NCI-H1694 (cell line): ENCODE data around the gene CATSPERZ.

Experiments used
- DNase-seq: peaks from one replicate; lab custom pipeline; 2025; lab: John Stamatoyannopoulos, UW

Gene CATSPERZ

DNA sequence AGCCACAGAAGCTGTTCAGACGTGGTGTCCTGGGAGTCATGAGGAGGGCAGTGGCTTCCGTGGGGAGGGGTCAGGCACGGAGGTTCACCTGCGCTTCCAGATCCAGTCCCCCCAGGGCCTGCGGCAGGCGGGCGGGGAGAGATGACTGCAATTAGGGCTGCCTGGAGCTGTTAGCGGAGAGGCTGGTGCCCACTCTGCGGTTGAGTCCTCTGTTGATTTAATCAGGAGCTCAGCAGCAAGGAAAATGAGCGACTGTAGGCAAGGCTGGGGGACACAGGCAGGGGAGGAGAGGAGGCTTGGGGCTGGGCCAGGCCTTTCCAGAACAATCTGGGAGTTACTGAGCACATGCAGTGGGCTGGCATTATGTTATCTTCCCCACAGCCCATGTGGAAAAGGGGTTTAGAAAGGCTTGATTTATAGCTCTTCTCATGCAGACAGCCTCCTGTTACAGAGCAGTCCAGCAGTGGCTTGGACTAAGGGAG, 35.7 kb upstream of the CATSPERZ start:
- DNase-seq = no peak

DNA sequence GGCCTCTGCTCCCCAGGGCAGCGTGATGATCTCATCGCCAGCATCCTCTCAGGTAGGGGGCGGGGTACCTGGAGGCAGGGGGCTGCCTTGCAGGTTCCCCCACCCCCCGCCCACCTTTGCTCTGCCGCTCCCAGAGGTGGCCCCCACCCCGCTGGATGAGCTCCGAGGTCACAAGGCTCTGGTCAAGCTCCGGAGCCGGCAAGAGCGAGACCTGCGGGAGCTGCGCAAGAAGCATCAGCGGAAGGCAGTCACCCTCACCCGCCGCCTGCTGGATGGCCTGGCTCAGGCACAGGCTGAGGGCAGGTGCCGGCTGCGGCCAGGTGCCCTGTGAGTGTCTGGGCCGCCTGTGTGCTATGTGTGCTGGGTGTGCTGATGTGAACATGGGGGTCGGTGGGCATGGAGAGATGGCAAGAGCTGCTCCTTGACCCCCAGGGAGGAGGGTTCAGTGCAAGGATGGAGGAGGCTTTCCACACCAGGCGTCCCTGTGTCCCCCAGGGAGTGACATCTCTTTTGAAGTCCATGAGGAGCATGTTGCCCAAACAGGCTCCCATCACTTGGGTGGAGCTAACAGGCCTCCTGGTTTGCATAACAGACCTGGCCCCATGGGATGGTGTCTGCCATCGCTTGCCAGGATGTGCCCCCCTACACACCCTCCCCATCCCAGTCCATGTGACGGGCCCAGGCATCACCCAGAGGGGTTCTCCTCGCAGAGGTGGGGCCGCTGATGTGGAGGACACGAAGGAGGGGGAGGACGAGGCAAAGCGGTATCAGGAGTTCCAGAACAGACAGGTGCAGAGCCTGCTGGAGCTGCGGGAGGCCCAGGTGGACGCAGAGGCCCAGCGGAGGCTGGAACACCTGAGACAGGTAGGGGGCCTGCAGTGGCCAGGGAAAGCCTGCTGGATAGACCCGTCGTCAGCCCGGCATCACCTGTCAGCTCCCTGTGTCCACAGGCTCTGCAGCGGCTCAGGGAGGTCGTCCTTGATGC, 34.7 kb upstream of the CATSPERZ start:
- DNase-seq = no peak

DNA sequence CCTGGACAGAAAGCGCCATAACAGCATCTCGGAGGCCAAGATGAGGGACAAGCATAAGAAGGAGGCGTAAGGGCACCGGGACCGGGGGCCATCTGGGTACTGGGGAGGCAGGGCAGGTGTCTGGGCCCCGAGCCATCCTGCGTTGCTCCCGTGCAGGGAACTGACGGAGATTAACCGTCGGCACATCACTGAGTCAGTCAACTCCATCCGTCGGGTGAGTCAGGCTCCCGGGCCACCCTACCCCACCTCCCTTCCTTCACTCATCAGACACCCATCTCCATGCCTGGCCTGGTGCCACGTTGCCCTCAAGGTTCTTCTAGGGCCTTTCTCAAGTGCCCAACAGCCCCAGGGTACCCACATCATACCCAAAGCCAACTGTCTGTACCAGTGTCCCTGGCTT, 33.8 kb upstream of the CATSPERZ start:
- no peak for DNase-seq

DNA sequence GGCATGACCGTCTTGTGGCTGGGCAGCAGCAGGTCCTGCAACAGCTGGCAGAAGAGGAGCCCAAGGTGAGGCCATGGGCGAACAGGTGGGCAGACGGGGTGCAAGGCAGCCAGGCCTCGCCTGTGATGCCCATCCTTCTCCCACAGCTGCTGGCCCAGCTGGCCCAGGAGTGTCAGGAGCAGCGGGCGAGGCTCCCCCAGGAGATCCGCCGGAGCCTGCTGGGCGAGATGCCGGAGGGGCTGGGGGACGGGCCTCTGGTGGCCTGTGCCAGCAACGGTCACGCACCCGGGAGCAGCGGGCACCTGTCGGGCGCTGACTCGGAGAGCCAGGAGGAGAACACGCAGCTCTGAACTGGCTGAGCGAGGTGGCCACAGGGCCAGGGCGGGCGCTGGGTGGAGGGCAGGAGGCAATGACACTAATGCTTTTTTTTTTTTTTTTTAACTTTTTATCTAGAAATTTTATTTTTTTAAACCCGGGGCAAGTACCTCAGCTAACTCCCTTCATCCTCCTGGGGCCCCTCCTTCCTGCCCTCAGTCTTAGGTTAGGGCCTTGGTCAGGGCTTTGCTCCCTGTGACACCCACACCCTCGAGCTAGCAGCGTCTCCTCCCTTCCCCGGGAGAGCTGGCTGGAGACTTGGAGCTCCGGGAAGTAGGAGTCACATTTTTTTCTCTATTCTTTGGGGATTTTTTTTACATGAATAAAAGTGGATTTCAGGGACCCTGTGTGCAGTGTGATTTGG, 32.8 kb upstream of the CATSPERZ start:
- no peak for DNase-seq

DNA sequence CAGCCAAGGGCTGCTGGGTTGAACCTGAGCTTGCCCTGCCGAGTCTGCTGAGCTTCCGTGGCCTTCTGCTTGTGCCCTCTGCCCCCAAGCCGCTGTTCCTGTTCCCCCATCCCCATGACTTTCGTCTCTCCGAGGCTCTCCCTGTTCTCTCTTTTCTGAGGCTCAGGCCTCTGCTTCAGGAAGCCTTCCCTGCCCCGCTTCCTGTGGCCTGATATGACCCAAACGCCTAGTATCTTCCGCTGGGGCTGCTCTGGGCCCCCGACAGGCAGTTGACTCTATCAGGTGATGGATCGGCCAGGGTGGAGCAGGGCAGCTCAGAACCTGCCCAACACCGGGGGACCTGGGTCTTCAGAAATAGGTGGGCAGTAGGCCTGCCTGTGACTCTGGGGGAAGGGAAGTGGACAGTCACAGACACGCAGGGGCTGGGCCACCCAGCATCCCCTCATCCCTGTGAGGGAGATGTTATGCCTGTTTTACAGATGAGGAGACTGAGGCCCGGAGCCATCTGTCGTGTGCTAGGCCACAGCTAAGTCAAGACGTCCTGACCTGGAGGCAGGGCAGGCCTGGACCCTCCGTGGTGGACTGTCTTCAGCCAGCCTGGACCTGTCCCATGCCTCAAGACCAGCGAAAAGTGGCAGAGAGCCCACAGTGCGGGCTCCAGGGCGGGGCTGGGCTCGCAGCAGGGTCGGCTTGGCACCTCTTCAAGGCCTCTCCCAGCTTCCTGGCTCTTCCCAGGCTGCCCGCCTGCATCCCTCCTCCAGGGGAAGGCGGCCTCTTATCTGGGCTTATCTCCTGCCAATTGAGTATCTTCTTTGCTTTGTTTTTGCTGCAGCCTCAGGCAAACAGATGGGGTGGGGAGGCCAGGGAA, 31.9 kb upstream of the CATSPERZ start:
- DNase-seq = no peak

DNA sequence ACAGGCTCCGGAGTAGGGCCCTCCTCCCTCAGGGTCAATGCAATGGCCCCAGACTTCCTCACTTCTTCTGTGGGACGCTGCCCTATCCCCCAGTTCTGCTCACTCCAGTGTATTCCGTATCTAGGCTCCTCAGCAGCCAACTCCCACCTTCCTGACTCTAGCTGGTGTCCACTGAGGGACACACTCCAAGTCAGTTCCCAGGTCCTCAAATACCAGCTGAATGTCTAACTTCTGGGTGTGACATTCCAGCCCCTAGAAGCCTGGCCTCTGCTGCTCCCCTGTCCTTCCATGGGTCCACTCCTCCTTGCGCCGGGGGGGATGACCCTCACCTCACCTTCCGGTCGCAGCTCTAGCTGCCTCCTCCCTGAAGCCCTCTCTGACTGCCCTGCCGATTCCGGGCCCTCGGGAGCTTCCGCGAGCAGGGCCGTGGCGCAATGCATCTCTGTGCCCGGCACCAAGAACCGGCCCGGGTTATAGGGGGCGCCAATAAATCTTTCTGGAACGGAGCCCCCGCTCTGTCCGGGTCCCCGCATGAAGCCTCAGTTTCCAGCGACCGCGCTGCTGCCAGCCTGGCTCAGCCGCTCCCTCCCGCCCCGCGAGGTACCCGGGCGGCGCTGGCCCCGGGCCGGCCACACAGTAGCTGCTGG, 31.1 kb upstream of the CATSPERZ start:
- DNase-seq = no peak

DNA sequence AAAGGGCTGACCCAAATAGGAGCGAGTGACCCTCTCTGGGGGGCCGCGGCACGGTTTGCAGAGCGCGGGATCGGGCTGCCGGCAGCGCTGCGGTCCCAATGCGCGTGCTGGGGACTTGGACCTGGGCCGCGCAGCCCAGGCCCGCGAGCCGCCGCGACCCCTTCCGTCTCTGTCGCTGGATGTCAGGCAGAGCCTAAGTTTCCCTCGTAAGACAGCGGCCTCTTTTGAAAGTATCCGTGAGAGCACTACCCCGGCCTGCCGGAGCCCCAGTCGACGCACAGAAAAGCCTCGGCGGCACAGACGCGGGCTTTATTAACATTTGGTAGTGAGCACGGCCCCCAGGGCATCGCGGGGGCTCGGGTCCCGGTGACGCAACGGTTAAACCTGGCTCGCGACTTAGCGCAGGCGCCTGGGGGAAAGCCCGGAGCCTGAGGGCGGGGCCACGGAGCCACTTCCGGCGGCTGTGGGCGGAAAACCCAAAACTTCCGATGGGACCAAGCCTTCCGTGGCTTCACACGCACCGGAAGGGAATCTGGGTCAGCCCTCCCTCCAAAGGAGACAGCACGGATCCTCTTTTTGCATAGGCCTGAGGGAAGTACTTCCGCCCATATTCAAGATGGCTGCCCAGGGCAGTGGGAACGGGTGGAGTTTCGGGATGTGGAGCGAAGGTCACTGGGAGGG, 30.5 kb upstream of the CATSPERZ start:
- peak; percentile 98 for DNase-seq

DNA sequence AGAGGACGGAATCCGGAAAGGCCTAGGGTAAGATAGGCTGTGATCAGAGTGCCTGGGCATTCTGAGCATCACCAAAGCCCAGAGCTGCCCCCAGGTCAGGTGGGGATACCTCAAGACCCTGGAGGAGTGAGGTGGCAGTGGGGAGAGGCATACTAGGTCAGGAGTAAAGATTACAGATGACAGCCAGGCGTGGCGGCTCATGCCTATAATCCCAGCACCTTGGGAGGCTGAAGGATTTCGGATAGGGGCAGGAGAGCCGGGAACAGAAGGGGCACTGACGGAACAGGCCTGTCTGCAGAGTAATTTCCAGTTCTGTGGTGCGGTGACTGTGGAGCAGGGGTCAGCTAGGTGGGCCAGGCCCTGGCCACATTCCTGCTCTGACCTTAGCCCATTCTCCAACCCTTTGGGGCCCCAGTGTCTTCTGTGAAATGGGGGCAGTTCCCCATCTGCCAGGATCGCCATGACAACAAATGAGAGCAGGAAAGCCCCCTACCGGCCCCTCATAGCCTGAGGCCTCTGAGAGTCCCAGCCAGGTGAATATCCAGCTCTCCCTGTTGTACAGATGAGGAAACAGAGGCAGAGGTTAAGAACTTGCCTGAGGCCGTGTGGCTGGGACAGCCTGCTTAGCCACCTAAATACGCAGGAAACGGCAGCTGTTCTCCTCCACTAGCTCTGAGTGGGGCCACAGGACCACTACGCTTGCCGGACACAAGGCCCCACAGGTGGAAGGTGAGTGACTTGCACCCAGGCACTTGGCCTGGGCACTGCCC, 24.9 kb upstream of the CATSPERZ start:
- DNase-seq = no peak

DNA sequence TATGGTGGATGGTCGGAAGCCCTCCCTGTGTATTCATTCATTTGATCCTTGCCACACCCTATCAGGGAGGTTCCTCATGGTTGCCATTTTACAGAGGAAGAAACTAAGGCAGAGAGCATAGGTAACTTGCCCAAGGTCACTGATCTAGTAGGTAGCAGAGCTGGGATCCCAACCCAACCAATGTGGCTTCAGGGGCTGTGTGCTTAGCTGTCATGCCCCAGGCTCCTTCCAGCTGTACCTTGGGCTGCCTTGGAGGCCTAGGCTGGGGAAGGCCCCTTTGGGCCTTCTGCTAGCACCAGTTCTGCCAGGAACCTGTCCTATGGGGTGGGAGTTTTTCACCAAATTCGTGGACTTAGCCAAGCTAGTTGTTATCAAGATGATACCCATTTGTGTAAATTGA, 24.3 kb upstream of the CATSPERZ start:
- no peak for DNase-seq

DNA sequence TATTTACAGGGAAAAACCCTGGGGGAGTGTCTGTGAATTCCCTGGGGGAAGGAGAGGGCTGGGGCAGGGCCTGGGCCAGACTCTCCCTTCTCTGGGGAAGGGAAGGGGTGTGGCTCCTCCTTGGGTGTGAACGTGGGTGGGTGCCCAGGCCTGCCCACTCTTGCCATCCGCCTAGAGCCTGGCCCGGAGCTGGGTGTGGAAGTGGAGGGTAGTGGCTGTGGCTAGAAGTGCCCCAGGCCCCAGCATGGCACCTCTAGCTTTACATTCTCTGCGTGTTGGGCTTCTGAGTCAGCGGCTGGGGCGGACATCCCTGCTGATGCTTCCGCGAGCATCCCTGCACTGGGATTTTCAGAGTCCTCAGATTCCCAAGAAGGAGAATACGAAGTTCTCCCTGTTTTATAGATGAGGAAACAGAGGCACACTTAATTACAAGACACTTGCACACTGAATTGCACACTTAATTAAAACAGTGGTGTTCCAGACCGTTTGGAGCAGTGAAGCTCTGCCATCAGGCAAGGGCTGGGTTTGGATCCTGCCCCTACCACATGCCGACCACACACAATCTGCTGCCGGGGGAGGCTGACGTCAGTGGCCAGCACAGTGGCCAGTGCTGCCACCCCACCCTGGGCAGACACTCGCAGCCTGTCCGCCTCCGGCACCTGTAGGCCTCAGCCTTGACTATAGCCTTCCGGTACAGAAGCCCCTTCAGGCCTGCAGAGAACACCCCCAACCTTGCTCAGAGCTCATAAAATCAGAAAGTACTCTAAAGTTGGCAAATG, 23.3 kb upstream of the CATSPERZ start:
- no peak for DNase-seq

DNA sequence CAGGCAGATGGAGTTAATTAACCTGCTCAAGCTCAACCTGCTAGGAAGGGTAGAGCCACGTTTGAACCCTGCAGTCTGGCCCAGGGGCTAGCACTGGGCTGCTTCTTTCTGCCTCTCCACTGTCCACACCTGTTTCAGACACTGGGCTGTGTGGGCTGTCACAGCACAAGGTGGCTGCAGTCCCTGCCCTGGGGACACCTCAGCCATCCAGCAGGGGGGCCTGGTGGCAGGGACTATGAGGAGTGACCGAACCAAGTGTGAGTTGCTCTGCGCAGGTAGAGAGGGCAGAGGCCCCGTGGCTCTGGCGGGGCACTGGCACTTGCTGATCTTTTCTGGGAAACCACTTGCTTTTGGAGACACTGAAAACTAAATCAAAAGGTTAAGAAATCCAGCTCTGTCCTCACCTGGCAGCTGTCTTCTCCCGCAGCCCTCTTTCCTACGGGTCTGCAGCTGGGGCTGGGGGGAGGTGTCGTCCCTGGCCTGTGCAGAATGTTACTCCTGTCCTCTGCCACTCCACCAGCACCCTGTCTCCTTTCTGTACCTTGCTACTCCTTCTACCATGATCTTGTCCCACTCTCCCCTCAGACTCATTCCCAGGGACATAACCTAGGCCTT, 21.5 kb upstream of the CATSPERZ start:
- no peak for DNase-seq

DNA sequence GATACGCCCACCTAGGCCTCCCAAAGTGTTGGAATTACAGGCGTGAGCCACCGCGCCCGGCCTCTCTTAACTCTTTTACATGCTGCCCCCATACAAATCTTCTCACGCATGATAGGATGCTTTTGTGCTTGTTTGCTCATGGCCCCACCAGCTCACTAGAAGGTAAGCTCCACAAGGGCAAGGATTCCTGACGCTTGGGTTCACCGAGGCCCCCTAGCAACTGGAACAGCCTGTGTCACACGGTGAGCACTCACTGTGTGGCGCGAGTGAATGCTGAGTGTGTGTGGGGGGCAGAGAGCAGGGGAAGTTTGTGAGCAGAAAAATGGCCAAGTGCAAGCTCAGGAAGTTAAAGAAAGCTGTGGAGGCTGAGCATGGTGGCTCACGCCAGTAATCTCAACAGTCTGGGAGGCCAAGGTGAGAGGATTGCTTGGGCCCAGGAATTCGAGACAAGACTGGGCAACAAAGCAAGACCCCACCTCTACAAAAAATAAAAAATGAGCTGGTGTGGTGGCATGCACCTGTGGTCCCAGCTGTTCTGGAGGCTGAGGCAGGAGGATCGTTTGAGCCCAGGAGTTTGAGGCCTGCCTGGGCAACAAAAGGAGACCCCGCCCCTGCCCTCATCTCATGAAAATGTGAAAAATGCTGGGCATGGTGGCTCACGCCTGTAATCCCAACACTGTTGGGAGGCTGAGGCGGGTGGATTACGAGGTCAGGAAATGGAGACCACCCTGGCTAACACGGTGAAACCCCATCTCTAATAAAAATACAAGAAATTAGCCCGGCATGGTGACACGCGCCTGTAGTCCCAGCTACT, 18.0 kb upstream of the CATSPERZ start:
- DNase-seq = no peak

DNA sequence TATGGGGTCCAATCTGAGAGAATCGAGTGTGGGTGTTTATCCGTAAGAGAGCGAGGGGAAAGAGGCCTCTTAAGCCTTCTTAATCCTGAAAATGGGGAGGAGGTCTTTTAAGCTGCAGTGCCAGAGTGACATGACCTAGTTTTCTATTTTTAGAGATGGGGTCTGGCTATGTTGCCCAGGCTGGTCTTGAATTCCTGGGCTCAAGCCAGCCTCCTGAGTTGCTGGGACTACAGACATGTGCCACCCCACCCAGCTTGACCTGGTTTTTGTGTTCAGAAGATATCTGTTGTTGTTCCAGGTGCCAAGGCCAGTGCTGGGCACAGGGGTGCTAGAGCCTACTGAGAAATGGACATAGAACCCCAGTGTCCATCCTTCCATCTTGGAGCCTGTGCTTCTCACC, 17.1 kb upstream of the CATSPERZ start:
- no peak for DNase-seq

DNA sequence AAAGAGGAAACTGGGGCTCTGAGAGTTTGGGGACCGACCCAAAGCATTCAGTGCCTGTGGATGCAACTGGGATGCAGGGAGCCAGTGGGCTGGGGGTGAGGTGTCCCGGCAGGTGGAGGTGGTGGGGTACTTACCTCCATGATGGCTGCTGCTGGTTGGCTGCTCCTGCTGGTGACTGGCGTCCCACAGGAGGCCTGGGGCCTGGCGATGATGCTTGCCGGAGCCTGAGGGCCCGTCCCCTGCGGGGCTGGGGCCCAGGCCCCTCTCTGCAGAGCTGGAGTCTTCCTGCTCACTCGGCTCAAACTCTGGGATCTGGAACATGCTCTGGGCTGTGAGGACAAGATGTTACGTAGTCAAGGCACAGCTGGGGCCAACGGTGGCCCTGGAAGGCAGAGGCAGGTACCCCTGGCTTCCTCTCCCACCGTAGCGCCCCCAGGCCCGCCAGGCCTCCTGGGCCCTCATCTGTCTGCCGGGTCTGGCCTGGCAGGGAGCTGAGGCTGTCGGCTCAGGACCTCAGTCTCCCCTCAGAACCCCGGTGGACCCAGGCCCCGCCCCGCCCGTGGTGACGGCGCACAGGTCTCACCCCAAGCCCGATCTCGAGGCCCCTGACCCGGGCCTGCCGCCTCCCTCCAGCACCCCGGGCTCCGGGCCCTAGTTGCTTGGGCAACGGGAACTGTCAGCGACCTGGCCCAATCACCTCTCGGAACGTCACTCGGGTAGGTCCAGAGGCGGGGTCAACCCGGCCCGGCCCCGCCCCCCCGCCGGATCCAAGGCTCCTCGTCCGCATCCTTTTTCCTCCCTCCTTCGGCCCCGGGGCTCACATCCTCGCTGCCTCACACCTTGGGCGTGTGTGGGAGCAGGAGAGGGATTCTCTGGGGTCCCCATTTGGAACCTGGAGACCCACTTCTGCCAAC, 15.9 kb upstream of the CATSPERZ start, which contains the start of gene BAD:
BAD (minus strand) TSS at position 618 of the 914 bp plus-strand sequence; CDS start at position 321, 297 bp downstream.
- DNase-seq = peak; percentile 79

DNA sequence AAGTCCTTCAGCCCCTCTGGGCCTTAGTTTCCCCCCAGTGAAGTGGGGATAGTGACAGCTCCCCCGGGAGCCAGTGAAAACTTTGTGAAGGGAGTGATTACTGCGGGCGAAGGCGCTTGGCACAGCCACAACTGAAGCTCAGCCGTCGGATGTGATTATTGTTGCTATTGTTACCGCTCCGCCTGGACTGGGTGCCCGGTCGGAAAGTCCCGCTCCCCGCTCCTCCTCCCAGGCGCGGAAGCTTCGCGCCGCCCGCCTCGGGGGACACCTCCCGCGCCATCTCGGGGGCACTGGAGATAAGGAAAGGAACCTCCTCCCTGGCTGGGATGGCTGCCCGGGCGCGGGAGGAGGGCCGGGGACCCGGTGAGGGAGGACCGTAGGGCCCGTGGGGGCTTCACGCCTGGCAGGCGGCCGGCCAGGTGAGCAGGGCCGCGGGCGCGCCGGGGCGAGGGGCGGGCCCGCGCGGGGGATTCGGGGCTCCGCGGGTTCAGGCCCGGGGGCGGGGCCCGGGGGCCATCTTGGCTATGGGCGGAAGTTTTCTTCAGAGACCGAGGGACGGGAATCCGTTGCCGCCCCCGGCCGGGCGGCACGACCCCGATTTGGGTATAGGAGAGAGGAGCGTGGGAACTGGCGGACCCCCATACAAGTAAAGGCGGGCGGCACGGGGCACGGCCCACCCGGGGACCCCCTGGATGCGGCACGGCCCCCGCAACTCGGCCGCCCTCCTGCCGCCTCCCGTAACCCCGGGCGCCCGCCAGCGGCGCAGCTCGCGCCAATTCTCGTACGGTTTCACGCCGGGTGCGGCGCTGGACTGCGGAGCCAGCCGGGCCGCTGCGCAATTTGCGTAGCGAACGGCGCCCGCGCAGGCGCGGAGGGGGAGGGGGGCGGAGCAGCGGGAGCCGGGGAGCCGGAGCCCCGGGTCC, 14.9 kb upstream of the CATSPERZ start, which contains the start of gene GPR137:
GPR137 (plus strand) TSS at position 887 of the 923 bp plus-strand sequence. CDS start 677 bp downstream, outside the sequence.
- DNase-seq = peak; percentile 45
